ENCODE measurements around the gene SNORC. TPM values are rescaled to one million over a fixed set of nuclear protein-coding genes. Genes with fewer than 3 reads are reported as not detected.
A peak's percentile ranks its signal among the peaks of the same experiment; 100 is the strongest.

Gene SNORC
- total RNA-seq, 4 donors from 2014 or later = 0.24 to 0.79 (median 0.40) TPM

DNA sequence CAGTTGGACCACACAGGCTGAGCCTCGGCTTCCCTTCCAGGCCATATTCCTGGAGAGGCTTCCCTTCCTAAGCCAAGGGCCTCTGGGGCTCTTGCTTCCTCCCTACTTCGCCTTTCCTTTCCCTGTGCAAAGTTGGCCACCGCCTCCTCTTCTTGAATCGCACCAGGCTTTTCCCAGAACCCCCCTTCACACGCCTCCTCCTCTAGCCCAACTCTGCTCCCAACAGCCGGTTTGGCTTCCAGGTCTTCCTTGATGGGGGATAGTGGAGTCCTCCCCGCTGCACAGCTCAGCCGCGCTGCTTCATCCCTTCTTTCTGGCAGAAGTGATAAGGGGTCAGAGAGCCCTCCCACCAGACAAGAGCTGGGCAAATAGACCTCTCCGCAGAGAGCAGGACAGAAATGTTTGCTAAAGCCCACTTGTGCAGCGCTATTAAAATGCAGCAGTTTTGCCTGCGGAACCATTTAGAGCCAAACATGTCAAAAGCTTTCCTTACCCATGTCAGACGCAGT lies 56.4 kb downstream of the SNORC start:
- TF ChIP-seq, protein P1, sequence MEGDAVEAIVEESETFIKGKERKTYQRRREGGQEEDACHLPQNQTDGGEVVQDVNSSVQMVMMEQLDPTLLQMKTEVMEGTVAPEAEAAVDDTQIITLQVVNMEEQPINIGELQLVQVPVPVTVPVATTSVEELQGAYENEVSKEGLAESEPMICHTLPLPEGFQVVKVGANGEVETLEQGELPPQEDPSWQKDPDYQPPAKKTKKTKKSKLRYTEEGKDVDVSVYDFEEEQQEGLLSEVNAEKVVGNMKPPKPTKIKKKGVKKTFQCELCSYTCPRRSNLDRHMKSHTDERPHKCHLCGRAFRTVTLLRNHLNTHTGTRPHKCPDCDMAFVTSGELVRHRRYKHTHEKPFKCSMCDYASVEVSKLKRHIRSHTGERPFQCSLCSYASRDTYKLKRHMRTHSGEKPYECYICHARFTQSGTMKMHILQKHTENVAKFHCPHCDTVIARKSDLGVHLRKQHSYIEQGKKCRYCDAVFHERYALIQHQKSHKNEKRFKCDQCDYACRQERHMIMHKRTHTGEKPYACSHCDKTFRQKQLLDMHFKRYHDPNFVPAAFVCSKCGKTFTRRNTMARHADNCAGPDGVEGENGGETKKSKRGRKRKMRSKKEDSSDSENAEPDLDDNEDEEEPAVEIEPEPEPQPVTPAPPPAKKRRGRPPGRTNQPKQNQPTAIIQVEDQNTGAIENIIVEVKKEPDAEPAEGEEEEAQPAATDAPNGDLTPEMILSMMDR (IDR thresholded peaks at IDR 0.05) = no peak
- ATAC-seq (ENCODE audit: low FRiP score) = no peak
- DNase-seq (ENCODE audit: low spot score) = no peak

DNA sequence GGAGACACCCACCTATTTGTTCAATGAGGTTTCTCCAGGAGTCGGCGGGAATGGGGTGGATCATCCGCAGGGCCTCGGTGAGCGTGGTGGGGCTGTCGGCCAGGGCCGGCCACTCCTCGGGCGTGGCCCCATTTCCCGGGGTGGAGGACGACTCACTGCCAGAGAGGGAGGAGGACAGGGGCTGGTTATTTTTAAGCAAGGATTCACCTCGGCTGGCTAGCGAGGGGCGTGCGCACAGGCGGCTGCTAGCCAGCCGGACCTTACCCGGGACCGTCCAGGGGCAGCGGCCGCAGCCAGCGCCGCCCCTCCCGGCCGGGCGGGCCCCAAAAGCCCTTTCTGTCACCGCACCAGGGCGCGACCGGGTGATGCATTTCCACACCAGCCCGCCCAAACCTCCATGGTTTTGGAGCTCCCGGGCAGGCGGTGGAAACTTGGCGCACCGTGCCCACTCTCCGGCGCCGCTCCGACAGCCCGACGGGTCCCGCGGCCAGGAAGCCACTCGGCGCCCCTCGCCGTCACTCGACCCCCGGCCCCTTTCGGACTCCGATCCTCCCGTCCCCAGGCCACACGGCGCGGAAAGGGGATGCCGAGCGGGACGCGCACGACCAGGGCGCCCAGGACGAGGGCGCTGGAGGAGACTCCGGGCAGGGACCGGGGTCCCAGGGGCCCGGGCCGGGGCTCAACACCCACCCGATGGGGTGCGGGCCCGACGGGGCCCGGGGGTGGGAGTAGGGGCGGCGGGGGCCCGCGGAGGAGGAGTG lies 57.1 kb downstream of the SNORC start:
- ATAC-seq (ENCODE audit: low FRiP score) (peak; percentile 44), DNase-seq (ENCODE audit: low spot score) (no peak)
- TF ChIP-seq, protein P1 (IDR thresholded peaks at IDR 0.05) = no peak

DNA sequence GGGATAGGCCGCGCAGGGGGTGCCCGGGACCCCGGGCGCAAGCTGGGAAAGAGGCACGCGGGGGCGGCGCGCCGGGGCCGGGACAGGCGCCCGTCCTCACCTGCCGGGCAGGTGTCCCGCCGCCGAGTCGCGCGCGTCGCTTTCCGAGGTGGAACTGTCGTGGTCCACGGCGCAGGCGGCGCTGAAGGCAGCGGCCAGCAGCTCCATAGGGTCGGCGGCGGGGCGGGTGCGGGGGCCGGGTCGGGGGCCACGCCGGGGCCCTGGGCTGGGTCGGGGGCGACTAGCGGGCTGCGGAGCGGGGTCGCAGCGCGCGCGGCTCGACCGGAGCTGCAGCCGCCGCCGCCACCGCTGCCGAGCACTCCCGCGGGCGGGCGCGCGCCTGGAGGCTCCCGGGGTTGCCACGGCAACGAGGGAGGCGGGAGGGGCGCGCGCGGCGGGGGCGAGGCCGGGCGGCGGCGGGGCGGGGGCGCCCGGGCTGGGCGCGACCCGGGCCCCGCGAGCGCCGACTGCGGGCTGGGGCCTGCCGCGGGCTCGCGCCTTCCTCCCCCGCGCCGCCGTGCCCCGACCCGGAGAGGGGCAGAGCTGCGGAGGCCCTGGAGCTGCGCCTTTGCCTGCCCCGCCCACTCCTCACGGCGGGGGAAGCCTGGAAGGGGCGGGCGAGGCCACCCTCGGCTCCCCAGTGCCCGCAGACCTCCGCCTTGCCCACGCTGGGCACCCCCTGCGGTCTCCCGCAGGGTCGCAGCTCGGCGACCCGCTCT lies 57.9 kb downstream of the SNORC start:
- DNase-seq (ENCODE audit: low spot score) = no peak
- TF ChIP-seq, protein P1 (IDR thresholded peaks at IDR 0.05) = no peak
- no peak for ATAC-seq (ENCODE audit: low FRiP score)

Small RNA genes within 50 kb of the gene (small RNA-seq; reads per million reads assigned to genes)
- not detected for gene RF00019

Other genes with a start within 250 kb of the SNORC start
- gene EFHD1, start 236.7 kb upstream of the SNORC start, total RNA-seq = 10 to 100 TPM in 3 of 4 donors, 1 to 10 TPM in 1; 9.6 to 44.1 (median 18.1) TPM
- gene GIGYF2, start 172.9 kb upstream of the SNORC start, total RNA-seq = 10 to 100 TPM; 63.9 to 80.2 (median 72.2) TPM
- gene KCNJ13, start 93.7 kb upstream of the SNORC start, total RNA-seq = not detected
- gene NGEF, start 143.0 kb downstream of the SNORC start, total RNA-seq = 1 to 10 TPM in 3 of 4 donors, not detected in 1; 1.1 to 1.9 (median 1.3) TPM
- gene NEU2, start 162.4 kb downstream of the SNORC start, total RNA-seq = not detected
- gene INPP5D, start 190.1 kb downstream of the SNORC start, total RNA-seq = 10 to 100 TPM; 17.9 to 55.8 (median 27.6) TPM